T follicular helper cell (primary cell): ENCODE measurements around the gene WNT5B.

Experiments used
- DNase-seq: peaks from one replicate; pipeline ENCODE4 v3.0.0-alpha.2; 2020; ENCODE audit warnings: low read depth

Gene WNT5B

DNA sequence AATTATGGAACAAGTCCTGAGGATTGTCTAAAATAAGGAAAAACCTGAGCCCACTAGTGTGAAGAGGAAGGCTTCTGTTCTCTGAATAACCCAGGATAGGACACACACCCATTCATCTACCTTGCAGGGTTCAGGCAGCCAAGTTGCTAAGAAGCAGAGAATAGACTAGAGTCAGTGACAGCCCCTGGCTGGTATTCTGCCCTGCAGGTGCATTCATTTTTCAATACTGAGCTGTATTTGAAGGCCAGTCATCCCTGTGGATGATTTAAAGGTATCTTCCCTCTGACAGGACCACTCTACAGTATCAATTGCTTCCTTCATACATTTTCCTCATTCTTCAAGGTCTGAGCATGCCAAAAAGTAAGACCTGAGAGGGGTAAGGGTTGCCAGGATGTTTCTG lies 22.9 kb downstream of the WNT5B start:
- DNase-seq: no peak

DNA sequence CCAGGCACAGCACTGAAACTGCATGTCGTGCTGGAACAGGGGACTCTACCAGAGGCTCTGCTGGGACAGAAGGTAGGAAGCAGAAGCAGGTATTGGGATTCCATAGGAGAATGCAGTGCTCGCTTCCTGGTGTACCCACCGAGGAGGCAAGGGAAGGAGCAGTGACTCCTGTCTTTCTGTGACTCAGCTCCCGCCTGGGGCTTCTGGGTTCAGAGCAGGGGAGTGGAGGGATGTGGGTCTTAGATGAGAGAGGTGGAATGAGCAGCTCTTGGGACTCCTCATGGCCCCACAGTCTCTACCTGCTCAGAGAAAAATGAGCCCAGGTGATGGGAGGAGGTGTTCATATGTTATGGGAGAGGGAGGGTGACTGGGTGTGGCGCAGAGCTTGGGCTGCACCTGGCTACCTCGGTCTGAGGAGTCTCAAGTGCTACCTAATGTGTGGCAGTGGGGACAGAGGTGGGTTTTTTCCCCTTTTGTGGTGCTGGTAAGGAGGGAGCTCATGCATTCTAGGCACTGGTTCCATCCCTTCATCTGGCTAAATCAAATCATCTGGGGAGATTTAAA lies 26.3 kb downstream of the WNT5B start:
- no peak for DNase-seq

DNA sequence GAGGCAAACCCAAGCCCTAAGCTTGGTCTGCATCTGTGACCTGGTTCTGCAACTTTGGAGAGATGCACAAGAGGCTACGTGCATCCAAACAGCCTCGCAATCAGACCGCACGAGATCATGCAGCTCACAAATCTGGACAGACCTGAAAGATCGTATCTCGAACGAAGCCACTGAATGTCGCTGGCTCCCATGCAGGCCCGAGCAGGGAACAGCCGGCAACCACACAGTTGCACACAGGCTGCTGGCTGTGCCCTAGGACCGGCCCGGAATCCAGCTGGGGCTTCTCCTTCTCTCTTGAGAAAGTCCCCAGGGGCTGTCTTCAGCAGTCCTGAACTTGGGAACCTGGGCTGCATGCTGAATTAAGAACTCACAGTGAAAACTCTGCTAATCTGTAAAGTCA lies 27.9 kb downstream of the WNT5B start:
- no peak for DNase-seq

DNA sequence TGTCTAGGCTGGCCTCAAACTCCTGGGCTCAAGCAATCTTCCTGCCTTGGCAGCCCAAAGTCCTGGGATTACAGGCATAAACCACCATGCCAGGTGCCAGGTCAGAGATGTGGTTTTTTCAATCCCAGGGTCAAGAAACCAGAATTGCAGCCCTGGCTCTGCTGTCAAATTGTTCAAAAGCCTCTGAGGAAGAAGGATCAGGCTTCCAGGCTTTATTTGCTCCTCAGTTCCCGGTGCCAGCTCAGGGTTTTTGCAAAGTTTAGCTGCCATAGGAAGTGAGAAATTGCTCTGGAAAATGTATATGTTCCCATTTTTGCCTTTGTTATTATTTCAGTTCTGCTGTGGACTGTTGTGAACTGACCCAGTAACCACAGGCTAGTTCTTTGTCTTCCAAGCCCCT lies 28.7 kb downstream of the WNT5B start:
- DNase-seq: no peak

DNA sequence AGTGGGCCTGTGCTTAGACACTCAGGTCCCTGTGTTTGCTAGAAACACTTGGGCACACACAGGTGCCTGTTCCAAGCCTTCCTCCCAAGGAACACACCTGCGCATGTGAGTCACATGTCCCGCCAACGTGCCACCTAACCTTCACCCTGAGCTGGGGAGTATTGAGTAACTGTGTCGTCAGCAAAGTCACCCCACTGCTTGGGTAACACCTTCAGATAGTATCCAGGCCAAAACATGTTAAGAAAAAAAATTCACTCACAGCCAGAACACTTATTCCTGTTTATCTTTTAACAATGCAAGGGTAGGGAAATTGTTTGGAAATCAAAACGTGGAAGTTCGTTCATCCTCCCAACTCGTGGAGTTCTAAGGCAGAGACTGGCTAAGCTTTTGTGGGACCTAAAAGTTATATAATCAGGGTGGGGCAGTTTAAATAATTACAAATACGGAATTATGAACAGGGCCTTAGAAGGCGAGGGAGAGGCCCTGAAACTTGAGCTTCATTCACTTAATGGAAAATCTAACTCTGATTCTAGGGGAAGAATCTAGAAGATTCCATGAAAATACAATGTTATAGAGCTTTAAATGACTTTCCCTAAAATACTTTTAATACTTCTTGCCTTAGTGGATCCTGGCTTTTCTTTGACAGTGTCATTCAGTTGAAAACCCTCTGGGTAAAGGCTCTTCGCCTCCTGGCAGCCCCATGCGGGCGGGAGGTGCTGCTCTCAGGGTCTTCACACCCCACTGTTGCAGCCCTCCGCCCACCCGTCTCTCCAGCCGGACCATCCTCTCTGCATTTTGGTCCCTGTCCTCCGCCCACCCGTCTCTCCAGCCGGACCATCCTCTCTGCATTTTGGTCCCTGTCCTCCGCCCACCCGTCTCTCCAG lies 31.5 kb downstream of the WNT5B start:
- DNase-seq: peak; percentile 70

DNA sequence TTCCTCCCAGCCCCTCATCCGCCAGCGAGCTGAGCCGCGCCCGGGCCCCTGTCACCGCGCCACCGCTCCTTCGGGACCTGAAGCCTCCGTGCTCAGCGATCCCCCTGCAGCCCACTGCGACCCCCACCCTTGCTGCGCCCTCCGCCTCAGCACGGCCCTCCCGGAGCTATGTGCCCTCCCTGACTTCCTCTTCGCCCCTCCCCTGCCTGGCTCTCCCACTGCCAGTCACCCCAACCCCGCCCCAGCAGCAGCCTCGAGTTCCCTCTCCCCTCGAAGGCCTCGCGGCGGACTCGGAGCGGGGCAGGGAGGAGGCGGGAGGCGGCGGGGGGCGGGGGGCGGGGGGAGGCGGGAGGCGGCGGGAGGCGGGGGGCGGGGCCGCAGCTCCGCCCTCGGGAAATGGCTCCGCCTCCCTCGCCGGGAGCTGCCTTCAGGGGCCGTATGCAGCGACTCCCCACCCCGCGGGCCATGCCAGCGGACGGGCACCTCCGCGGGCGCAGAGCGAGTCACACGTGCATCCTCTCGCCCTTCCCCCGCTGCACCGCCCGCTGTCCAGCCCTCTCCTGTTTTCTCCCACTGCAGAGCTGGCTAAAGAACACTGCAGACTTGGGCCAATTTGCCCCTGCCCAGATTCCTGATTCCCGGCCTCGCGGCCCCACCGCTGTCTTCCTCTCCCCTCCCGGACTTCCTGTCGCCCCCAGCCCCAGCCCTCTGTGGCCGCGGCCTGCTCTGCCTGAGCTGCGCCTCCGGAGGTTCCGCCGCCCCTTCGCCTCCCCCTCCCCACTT lies 32.7 kb downstream of the WNT5B start:
- peak; percentile 79 for DNase-seq

DNA sequence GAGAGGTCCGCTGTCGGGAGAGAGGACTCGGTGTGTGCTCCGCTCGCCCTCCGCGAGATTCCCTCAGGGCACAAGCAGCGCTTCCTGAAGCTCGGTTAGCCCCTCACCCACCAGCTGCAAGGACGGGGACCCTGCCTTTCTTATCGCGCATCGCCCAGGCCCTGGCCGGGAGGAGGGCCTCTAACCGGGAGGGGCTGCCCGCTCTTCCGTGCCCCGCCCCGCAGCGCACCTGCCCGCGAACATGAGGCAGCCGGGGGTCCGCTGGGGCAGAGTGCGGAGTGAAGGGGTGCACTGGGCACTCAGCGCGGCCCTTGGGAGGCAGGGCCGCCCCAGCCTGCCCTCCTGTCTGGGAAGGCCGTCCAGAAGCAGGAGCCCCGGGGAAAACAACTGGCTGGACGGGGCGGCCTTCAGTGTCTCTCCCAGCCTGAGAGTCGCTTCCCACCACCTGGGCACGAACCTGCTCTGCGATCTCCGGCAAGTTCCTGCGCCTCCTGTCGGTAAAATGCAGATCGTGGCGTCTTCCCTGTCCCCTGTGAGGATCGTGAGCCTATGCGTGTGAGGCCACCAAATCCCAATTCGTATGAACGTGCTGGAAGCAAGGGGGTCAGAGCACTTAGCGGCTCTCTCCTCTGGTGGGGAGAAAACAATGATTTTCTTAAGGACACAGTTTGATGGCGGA lies 33.9 kb downstream of the WNT5B start:
- DNase-seq: peak; percentile 45

DNA sequence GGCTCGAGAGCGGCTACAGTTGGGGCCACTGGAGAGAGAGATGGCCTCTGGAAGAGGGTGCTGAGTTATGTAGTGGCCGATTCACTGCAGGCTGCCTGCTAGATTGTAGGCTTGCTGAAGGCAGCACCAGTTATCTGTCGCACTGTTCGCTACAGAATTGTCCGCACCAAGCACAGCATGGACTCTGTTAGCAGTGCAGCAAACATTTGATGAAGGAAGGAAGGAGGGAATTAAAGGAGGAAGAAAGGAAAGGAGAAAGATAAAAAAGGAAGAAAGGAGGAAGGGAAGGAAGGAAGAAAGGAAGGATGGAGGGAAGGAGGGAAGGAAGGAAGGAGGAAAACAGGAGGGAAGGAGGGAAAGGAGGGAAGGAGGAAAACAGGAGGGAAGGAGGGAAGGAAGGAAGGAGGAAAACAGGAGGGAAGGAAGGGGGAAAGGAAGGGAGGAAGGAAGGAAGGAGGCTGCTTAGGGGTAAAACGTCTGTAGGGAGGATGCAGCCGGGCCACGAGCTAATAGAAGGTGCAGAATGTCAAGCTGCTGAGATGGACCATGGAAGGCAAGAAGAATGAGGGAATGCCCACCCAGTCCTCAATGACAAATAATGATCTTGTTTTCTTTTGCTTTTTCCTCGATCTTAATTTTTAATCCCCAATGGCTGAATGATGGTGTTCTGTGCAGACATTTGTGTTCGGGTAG lies 34.6 kb downstream of the WNT5B start:
- no peak for DNase-seq

DNA sequence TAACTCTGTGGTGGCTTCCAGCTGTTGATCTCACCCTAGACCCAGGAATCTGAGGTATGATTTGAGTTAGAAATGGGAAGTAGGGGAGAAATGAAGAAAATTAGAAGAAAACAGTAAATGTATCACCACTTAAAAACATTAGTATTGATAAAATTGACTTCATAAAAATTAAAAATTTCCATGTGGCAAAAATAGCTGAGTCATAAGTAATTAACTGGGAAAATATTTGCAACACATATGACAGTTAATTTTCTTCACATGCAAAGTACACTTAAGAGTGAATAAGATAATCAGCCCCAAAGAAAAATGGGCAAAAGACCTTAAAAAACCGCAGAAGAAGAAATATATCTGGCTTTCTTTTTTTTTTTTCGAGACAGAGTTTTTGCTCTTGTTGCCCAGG lies 36.3 kb downstream of the WNT5B start:
- DNase-seq: no peak

DNA sequence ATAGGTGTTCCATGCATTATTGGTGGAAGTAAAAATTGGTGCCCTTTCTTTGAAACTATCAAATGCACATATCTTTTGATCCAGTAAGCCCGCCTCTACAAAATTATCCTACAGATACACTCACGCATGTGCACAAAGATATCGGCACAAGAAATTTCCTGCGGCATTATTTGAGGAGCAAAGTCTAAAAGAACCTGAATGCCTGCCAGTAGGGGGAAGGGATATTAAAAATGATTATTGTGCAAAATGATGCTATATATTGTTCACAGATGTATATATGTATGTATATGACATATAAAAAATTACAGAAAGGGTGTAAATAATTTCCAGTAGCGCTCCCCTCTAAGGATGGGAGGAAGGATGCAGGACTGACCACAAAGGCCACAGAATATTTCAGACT lies 37.2 kb downstream of the WNT5B start:
- no peak for DNase-seq

DNA sequence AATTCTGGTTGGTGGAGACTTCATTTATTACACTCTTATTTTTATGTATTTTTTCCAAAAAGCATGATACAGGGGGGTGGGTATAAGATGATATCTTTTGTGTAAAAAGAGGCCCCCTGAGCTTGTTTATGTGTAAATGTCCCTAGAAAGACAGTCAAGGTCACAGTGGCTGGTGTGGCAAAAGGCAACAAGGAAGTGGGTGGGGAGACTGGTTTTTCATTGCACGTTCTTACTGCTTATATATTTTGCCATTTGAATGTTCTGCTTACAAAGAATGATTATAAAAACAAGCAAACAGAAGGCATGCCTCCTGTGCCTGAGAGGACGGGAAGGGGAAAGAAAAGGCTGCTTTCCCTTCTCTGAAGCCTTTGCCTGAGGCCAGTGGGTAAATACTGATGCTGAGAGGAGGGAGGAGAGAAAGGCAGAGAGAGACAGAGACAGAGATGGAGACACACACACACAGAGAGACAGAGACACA lies 37.7 kb downstream of the WNT5B start:
- no peak for DNase-seq

DNA sequence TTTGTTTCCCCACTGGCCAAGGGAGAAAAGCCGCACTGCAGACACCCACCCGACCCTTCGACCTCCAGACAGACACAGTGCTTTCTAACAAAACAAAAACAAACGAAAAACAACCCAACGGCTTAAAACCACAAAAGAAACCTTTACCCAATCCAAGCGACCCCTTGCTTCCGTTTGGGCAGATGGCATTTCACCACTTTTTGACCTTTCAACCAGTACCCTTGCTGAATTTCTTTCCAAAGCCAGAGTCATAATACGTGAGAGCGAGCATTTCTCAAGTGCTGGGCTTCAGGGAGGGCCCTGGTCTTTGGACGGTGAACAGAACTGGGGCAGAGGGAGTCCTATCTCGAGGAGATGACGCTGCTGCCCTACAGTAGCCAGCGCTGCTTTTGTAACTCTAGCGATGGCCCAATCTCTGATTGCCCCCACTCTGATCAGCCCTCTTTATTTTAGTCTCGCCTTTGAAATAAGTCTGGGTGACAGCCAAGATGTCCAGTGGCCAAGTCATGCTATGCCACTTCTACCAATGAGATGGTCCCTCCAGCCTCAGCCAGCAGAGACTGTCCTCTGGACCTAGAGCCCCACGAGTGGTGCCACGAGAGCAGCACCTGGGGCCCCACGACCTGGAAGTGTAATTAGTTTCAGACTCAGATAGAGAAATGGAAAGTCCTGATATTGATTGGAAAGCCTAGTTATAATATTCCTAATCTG lies 40.0 kb downstream of the WNT5B start:
- no peak for DNase-seq

DNA sequence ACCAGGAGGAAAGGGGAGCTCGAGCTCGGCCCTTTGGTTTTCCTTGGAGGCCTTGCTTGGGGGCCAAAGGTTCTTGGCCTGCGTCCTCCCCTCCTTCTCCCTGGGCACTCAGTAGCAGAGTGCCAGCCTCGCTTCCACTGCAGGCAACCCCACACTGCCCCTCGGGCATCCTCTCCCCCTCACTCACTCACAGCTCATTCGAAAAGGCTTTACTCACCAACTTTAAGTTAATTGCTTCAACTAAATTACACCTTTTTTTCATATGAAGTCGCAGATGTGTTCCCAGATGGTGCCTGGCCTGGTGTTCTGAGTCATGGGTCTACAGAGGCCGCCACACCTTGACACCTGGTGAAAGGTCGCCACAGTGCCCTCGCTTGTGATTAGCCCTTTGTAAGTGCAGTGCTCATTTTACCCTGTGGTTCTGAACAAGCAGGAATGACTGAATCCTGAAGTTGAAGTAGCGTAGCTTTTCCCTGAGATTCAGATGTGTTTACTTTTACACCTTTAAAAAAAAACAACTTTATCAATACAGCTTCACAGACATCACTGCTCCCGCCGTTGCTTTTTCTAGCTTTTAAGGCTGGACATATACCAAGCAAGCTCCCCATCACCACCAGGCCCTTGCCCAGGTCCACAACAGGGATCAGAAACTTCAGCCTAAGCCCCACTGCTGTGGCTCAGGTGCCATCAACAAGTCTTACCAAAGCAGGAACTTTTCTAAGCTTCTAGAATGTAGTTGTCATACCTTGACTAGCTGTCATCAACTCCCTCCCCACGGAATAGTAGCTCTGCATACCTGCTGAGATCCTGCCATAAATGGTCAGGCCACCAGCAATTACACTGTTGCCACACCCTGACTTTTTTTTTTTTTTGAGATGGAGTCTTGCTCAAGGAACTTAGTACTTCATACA lies 41.6 kb downstream of the WNT5B start:
- DNase-seq: no peak

DNA sequence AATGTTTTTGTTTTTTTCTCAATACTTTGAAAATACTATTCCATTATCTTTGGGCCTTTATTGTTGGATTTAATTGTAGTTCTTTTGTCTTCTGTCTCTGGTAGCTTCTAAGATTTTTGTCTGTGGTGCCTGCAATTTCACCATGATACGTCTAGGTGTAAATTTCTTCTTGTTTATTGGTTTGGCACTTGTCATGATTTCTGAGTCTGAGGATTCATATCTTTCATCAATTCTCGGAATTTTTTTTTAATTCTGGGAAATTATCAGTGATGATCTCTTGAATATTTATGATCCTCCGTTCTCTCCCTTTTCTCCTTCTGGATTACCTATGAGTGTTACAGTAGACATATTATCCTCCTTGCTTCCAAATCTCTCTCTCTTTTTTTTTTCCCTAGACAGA lies 47.0 kb downstream of the WNT5B start:
- DNase-seq: no peak

DNA sequence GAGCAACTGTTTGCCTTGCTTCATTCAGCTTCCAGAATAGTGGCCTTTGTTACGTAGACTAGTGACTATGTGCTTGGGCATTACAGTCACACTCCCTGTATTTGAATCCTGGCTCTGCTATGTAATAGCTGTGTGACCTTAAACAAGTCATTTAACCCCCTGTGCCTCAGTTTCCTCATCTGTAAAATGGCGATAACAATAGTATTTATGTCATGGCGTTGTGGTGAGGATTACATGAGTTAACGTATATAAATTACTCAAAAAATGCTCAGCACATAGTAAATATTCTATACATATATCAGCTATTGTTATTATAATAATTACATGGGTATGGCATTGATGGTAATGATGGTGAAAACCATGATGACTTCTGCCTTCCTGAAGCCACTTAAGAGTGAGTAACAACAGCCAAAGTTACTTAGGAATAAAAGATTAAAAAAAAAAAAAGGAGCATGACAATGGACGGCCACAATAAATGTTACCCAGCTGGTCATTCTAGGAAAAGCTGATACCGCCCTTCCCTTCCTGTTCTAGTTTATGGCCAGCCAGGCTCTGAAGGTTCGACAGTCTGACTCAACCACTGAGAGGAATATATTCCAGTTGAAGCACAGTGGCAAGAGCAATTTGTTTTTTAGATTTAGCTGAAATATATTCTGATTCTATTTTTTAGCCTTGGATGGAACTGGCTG lies 51.9 kb downstream of the WNT5B start:
- no peak for DNase-seq

DNA sequence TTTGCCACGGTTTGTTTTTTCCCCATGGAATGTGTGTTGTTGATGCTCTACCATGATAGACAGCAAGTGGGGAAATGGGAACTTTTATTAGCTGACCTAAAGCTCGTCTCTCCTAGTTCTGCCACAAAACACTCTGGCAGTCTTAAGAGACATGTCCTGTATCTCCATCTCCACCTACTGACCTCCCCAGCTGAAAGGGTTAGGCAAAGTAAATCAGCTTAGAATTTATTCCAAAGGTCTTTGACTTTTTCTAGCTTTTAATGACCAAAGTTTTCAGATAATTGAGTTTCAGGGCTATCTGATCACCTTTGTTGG lies 52.4 kb downstream of the WNT5B start:
- no peak for DNase-seq

DNA sequence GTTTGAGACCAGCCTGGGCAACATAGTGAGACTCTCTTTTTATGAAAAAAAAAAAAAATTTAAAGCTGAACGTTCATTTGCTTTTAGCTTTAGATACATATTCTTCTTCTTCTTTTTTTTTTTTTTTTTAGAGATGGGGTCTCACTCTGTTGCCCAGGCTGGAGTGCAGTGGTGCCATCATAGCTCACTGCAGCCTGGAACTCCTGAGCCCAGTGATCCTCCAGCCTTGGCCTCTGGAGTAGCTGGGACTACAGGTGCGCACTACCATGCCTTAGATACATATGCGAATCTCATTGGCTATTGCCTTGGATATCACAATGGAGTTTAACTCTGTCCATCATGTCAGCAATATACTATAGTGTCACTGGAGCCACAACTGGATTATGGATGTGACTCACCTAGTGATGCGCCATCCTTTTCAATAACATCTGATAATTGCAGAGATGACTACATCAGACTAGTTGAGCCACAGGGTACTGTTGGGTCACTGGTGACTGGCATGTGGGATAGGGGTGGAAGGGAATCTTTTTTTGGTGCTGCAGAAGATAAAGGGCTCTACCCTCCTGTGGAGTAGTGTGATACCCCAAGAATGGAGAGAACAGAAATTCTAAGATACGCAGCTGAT lies 59.2 kb downstream of the WNT5B start:
- DNase-seq: no peak

DNA sequence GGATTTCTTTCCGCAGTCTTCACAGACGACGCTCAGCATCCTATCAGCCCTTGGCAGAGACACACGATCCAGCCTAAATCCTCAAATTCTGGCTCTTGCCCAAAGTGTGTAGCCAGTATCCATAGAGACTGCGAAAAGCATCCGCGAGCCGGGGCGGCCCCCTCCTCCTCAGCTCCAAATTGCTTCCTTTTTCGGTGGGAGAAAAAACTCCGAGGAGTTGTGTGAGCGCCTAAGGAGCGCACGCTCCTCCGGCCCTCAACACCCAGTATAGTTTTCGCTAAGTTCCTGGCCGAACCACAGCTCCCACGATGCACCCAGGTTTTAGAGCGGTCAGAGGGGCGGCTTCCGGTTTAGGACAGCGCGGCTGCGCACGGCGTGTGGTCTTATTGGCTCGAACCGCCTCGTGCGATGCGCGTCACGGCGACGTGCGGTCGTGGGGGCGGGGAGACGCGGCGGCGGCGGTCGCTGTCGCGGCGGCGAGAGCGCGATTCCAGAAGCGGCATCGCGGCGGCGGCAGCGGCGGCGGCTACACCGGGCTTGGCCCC lies 61.6 kb downstream of the WNT5B start, which contains the start of gene ADIPOR2:
TSS of gene ADIPOR2 (plus strand) at position 493 of the 545 bp plus-strand sequence. CDS start 63,274 bp downstream, outside the sequence.
- DNase-seq: peak; percentile 88
